Astrocyte (in vitro differentiated cells and primary cell): Measurements from ENCODE around the gene SLC7A10. TPM values are rescaled to one million over a fixed set of nuclear protein-coding genes. Genes with fewer than 3 reads are reported as not detected.
"Not testable (repeated sequence)": the region's sequence is repeated elsewhere in the genome, so short reads cannot be mapped to it uniquely, and the experiment has no call there.

Experiments
- DNase-seq: peaks from one replicate; pipeline ENCODE4 v3.0.0-alpha.2; 2010; ENCODE audit warnings: low read depth
- FAIRE-seq: peaks from 2 replicates; lab custom pipeline; 2011; peaks lifted over from hg19 to GRCh38; lab: Jason Lieb, UNC
- H2AFZ ChIP-seq: 2 replicates; pipeline ENCODE4 v1.6.0; 2012; ENCODE audit warnings: low read depth, low read length, inconsistent platforms
- H3K27ac ChIP-seq: 2 replicates; pipeline ENCODE4 v1.5.1; 2011; ENCODE audit warnings: low read depth, low read length, inconsistent platforms
- H3K27me3 ChIP-seq: 2 replicates; pipeline ENCODE4 v1.6.0; 2011; ENCODE audit warnings: low read length, inconsistent platforms; ENCODE audit not compliant: insufficient read depth
- H3K36me3 ChIP-seq: 2 replicates; pipeline ENCODE4 v1.5.1; 2011; ENCODE audit warnings: low read length, inconsistent platforms; ENCODE audit not compliant: insufficient read depth
- H3K4me1 ChIP-seq: 2 replicates; pipeline ENCODE4 v1.5.1; 2011; ENCODE audit warnings: low read length, inconsistent platforms; ENCODE audit not compliant: insufficient read depth
- H3K4me2 ChIP-seq: 2 replicates; pipeline ENCODE4 v1.6.0; 2012; ENCODE audit warnings: low read length, inconsistent platforms
- H3K4me3 ChIP-seq: 2 replicates; pipeline ENCODE4 v1.5.1; 2011; ENCODE audit warnings: low read depth, mild to moderate bottlenecking, low read length, inconsistent platforms; ENCODE audit not compliant: insufficient read depth
- H3K79me2 ChIP-seq: 2 replicates; pipeline ENCODE4 v1.6.0; 2012; ENCODE audit warnings: mild to moderate bottlenecking, low read length, inconsistent platforms; ENCODE audit not compliant: insufficient read depth
- H3K9ac ChIP-seq: 2 replicates; pipeline ENCODE4 v1.6.0; 2012; ENCODE audit warnings: mild to moderate bottlenecking, low read length, inconsistent platforms
- H3K9me3 ChIP-seq: 2 replicates; pipeline ENCODE4 v1.5.1; 2012; ENCODE audit warnings: low read depth, mild to moderate bottlenecking, low read length, inconsistent platforms; ENCODE audit not compliant: insufficient read depth
- H4K20me1 ChIP-seq: 2 replicates; pipeline ENCODE4 v1.6.0; 2012; ENCODE audit warnings: low read length, inconsistent platforms; ENCODE audit not compliant: insufficient read depth
- H3K27ac Mint-ChIP-seq: one replicate; pipeline ENCODE4 v1.8.0; 2021; ENCODE audit warnings: mild to moderate bottlenecking, mixed read lengths; ENCODE audit not compliant: unreplicated experiment
- H3K27me3 Mint-ChIP-seq: one replicate; pipeline ENCODE4 v1.8.0; 2021; ENCODE audit warnings: low read depth, mixed read lengths; ENCODE audit not compliant: unreplicated experiment
- H3K36me3 Mint-ChIP-seq: one replicate; pipeline ENCODE4 v1.8.0; 2021; ENCODE audit warnings: low read depth, mixed read lengths; ENCODE audit not compliant: unreplicated experiment
- H3K4me1 Mint-ChIP-seq: one replicate; pipeline ENCODE4 v1.8.0; 2021; ENCODE audit warnings: low read depth, mixed read lengths; ENCODE audit not compliant: unreplicated experiment
- H3K4me3 Mint-ChIP-seq: one replicate; pipeline ENCODE4 v1.8.0; 2021; ENCODE audit warnings: mild to moderate bottlenecking, moderate library complexity, mixed read lengths; ENCODE audit not compliant: unreplicated experiment
- H3K9me3 Mint-ChIP-seq: one replicate; pipeline ENCODE4 v1.8.0; 2021; ENCODE audit warnings: mild to moderate bottlenecking, mixed read lengths; ENCODE audit not compliant: unreplicated experiment
- EZH2 ChIP-seq: IDR thresholded peaks from 2 replicates; pipeline ENCODE4 v1.6.1; 2012; ENCODE audit warnings: mild to moderate bottlenecking, low read length, inconsistent platforms; ENCODE audit not compliant: insufficient read depth
- total RNA-seq: library from RNA; stranded (reverse); gene quantifications from 2 replicates; pipeline ENCODE4 v1.2.1, GENCODE V29; 2021
- TF ChIP-seq, protein P1 (sequence below): IDR thresholded peaks from 2 replicates; pipeline ENCODE4 v1.5.1; 2011; ENCODE audit warnings: low read depth, mild to moderate bottlenecking, inconsistent platforms, low read length, moderate library complexity; ENCODE audit not compliant: insufficient read depth

The SLC7A10 gene
- total RNA-seq, 1 donor from 2014 or later, result 0.61 TPM

DNA sequence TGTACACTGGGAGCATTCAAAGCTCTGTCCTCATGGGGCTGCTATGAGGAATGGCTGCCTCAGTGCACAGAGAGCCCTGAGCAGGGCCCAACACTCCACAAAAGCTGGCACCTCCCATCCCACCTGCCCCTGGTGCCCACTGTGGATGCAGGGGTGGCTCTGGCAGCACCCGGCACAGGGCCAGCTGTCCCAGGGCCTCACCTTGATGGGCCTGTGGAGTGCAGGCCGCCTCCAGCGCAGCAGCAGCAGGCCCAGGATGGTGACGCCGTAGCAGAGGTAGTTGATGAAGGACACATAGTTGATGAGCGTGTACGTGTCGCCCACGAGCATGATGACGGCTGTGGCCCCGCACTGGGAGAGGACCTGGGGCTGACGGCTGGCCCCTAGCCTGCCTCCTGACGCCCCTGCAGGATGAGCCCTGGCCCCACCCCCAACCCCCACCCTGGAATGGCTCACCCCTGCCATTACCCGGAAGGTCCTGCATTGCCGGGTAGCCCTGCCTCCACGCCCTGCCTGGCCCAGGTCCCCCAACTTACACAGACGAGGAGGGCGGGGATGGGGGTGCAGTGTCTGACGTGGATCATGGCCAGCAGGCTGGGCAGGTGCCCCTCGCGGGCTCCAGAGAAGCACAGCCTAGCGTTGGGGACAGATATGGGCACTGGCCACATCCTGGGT, 15.2 kb downstream of the SLC7A10 start:
- no peak overlapping the region for H3K4me2 ChIP-seq
- no peak overlapping the region for H2AFZ ChIP-seq
- no peak for FAIRE-seq
- no peak overlapping the region for H3K4me3 ChIP-seq
- TF ChIP-seq, protein P1, sequence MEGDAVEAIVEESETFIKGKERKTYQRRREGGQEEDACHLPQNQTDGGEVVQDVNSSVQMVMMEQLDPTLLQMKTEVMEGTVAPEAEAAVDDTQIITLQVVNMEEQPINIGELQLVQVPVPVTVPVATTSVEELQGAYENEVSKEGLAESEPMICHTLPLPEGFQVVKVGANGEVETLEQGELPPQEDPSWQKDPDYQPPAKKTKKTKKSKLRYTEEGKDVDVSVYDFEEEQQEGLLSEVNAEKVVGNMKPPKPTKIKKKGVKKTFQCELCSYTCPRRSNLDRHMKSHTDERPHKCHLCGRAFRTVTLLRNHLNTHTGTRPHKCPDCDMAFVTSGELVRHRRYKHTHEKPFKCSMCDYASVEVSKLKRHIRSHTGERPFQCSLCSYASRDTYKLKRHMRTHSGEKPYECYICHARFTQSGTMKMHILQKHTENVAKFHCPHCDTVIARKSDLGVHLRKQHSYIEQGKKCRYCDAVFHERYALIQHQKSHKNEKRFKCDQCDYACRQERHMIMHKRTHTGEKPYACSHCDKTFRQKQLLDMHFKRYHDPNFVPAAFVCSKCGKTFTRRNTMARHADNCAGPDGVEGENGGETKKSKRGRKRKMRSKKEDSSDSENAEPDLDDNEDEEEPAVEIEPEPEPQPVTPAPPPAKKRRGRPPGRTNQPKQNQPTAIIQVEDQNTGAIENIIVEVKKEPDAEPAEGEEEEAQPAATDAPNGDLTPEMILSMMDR, result no peak
- no peak for TF ChIP-seq EZH2
- Mint-ChIP-seq H3K4me1 (no peaks in the 10 kb centered on the region), H3K9me3 (no peaks in the 10 kb centered on the region), H3K27ac (no peak overlapping the region), H3K4me3 (no peak overlapping the region), H3K27me3 (peaks cover 15% of the 10 kb centered on the region), H3K36me3 (peaks cover 2% of the 10 kb centered on the region)
- H3K27ac ChIP-seq, result no peak overlapping the region
- no peaks in the 10 kb centered on the region for H3K36me3 ChIP-seq
- H3K4me1 ChIP-seq, result no peaks in the 10 kb centered on the region
- no peaks in the 10 kb centered on the region for H4K20me1 ChIP-seq
- H3K9me3 ChIP-seq, result no peaks in the 10 kb centered on the region
- no peaks in the 10 kb centered on the region for H3K79me2 ChIP-seq
- no peak for DNase-seq
- H3K27me3 ChIP-seq, result no peaks in the 10 kb centered on the region
- no peak overlapping the region for H3K9ac ChIP-seq

- peaks cover 15% of the 10 kb centered on the region for H3K27me3 Mint-ChIP-seq
- not testable (repeated sequence) for H3K9me3 ChIP-seq, H3K4me1 Mint-ChIP-seq, H3K9me3 Mint-ChIP-seq, H3K4me2 ChIP-seq, FAIRE-seq, H3K36me3 Mint-ChIP-seq, H4K20me1 ChIP-seq, H3K4me3 Mint-ChIP-seq, H2AFZ ChIP-seq, H3K36me3 ChIP-seq, H3K79me2 ChIP-seq, H3K27ac Mint-ChIP-seq, H3K27me3 ChIP-seq, H3K4me1 ChIP-seq, H3K27ac ChIP-seq, H3K4me3 ChIP-seq, DNase-seq, H3K9ac ChIP-seq
Measured at GRCh38 chr19:33209850-33210230, 15.8 kb downstream of the SLC7A10 start.

DNA sequence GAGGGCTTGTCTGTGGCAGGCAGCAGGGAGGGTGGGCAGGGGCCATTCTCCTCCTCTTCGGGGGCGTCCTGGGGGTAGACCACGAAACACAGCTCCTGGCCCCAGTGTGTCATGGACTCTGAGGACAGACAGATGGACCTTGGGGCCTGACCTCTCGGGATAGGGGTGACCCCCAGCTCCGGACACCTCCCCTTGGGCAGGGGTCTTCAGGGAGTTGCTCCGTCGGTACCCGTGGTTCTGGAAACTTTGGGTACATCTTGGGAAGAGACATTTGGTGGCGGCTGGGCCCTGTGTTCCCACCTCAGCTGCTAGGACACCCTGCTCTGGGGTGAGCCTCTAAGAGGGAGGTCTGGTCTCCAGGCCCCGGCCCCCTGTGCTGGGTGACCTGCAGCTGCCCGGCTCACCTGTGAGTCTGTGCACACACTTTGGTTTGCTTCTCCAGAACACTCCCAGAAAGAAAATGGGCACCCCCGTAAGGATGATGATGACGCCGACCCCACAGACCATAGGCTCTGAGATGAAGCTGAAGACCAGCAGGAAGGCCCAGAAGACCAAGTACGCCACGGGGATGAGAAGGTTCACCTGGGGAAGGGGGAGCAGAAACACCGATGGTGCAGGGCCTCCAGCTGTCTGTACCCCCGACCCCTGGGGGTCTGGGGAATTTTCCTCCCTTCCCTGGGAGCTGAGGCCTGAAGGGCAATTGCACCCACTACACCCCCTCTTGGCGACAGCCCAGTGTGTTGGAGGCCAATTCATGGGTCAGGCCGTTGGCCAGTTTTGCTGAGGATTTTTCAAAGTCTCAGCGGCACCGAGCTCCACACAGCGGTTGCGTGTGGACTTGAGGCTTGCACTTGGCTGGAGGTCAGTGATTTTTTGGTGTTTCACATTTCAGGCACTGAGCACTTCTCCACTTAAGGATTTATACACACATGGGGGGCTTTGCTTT, 16.5 kb downstream of the SLC7A10 start:
- H4K20me1 ChIP-seq, result no peaks in the 10 kb centered on the region
- H3K27ac ChIP-seq, result no peak overlapping the region
- no peaks in the 10 kb centered on the region for H3K36me3 ChIP-seq
- no peak overlapping the region for H3K9ac ChIP-seq
- Mint-ChIP-seq H3K27me3 (peaks cover 11% of the 10 kb centered on the region), H3K27ac (no peak overlapping the region), H3K9me3 (no peaks in the 10 kb centered on the region), H3K4me3 (no peak overlapping the region), H3K36me3 (peaks cover 2% of the 10 kb centered on the region), H3K4me1 (no peaks in the 10 kb centered on the region)
- no peak for TF ChIP-seq EZH2
- TF ChIP-seq, protein P1, result no peak
- no peak overlapping the region for H2AFZ ChIP-seq
- H3K4me2 ChIP-seq, result no peak overlapping the region
- H3K4me3 ChIP-seq, result no peak overlapping the region
- no peaks in the 10 kb centered on the region for H3K9me3 ChIP-seq
- no peaks in the 10 kb centered on the region for H3K79me2 ChIP-seq
- no peaks in the 10 kb centered on the region for H3K4me1 ChIP-seq
- FAIRE-seq (no peak), DNase-seq (no peak)
- H3K27me3 ChIP-seq, result no peaks in the 10 kb centered on the region
